ENCODE data around the gene TTYH1. TPM values are rescaled to one million over a fixed set of nuclear protein-coding genes. Genes with fewer than 3 reads are reported as not detected.

Gene TTYH1
- total RNA-seq, 1 experiment from 2014 or later = 2.9 TPM

DNA sequence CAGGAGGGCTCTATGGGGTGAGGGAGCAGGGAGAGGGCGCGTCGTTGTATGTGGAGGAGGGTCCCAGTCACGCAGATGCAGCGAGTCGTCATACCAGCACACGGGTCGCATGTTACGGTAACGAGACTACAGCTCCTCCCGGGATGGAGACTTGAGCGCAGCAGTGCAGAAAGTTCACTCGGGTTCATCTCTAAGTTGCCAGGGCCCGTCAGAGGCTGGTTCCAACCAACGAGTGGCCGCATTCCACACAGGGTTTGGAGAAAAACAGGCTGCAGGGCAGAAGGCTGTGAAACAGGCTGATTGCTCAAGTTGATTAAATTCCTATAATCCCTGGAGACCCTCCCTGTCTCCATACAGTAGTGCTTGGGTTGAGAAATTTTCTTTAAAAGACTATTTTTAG lies 21.9 kb upstream of the TTYH1 start:
- intact Hi-C loops (cut with micrococcal nuclease; ENCODE audit: unreplicated experiment) = no loop called here
- H3K36me3 Mint-ChIP-seq (ENCODE audit: insufficient read depth, unreplicated experiment) = no peaks in the 10 kb centered on the region
- peaks cover 17% of the 10 kb centered on the region for H3K27me3 Mint-ChIP-seq (ENCODE audit: unreplicated experiment)
- no TSS peak for BruUV-seq (replicated peaks)
- DNase-seq = no peak
- no peak for TF ChIP-seq CTCF (IDR thresholded peaks at IDR 0.05; ENCODE audit: unreplicated experiment)
- H3K4me3 Mint-ChIP-seq (ENCODE audit: low read depth, unreplicated experiment) = no peak overlapping the region
- H3K9me3 Mint-ChIP-seq (ENCODE audit: low read depth, unreplicated experiment) = no peaks in the 10 kb centered on the region
- peaks cover 15% of the 10 kb centered on the region for H3K4me1 Mint-ChIP-seq (ENCODE audit: low read depth, unreplicated experiment)
- CTCF ChIA-PET = interaction anchor here (0.7 kb wide), 1 partner anchor 90 kb away, joined by 3 read pairs; no protein-coding TSS in a partner anchor
- no peak overlapping the region for H3K27ac Mint-ChIP-seq (ENCODE audit: unreplicated experiment)

DNA sequence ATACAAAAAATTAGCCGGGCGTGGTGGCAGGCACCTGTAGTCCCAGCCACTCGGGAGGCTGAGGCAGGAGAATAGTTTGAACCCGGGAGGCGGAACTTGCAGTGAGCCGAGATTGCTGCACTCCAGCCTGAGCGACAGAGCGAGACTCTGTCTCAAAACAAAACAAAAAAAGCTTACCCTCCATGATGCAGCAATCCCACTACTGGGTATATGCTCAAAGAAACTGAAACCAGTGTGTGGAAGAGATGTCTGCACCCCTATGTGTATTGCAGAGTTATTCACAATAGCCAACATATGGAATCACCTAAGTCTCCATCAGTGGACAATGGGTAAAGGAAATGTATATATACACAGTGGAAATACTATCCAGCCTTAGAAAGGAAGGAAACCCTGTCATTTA lies 19.6 kb upstream of the TTYH1 start:
- H3K27ac Mint-ChIP-seq (ENCODE audit: unreplicated experiment) = no peak overlapping the region
- no peaks in the 10 kb centered on the region for H3K9me3 Mint-ChIP-seq (ENCODE audit: low read depth, unreplicated experiment)
- intact Hi-C loops (cut with micrococcal nuclease; ENCODE audit: unreplicated experiment) = no loop called here
- TF ChIP-seq CTCF (IDR thresholded peaks at IDR 0.05; ENCODE audit: unreplicated experiment) = no peak
- BruUV-seq (replicated peaks) = no TSS peak
- CTCF ChIA-PET = interaction anchor here (0.7 kb wide), 1 partner anchor 98 kb away, joined by 4 read pairs; no protein-coding TSS in a partner anchor
- peaks cover 14% of the 10 kb centered on the region for H3K27me3 Mint-ChIP-seq (ENCODE audit: unreplicated experiment)
- no peak overlapping the region for H3K4me3 Mint-ChIP-seq (ENCODE audit: low read depth, unreplicated experiment)
- DNase-seq = no peak
- H3K36me3 Mint-ChIP-seq (ENCODE audit: insufficient read depth, unreplicated experiment) = no peaks in the 10 kb centered on the region
- peaks cover 23% of the 10 kb centered on the region for H3K4me1 Mint-ChIP-seq (ENCODE audit: low read depth, unreplicated experiment)

GRCh38 chr19:54399189-54399588 lies 16.1 kb upstream of the TTYH1 start:
- CTCF ChIA-PET = interaction anchor here (0.5 to 2.4 kb wide), 4 partner anchors 11 to 63 kb away, joined by 3 to 11 read pairs (median 4); no protein-coding TSS in a partner anchor
- H3K9me3 Mint-ChIP-seq (ENCODE audit: low read depth, unreplicated experiment) = no peaks in the 10 kb centered on the region
- no peak overlapping the region for H3K27ac Mint-ChIP-seq (ENCODE audit: unreplicated experiment)
- no TSS peak for BruUV-seq (replicated peaks)
- DNase-seq = peak; percentile 75
- no peak for TF ChIP-seq CTCF (IDR thresholded peaks at IDR 0.05; ENCODE audit: unreplicated experiment)
- intact Hi-C loops (cut with micrococcal nuclease; ENCODE audit: unreplicated experiment) = no loop called here
- H3K4me3 Mint-ChIP-seq (ENCODE audit: low read depth, unreplicated experiment) = no peak overlapping the region
- H3K36me3 Mint-ChIP-seq (ENCODE audit: insufficient read depth, unreplicated experiment) = no peaks in the 10 kb centered on the region
- peaks cover 8% of the 10 kb centered on the region for H3K4me1 Mint-ChIP-seq (ENCODE audit: low read depth, unreplicated experiment)
- no peaks in the 10 kb centered on the region for H3K27me3 Mint-ChIP-seq (ENCODE audit: unreplicated experiment)

GRCh38 chr19:54400913-54401312 lies 14.4 kb upstream of the TTYH1 start:
- Mint-ChIP-seq H3K36me3 (ENCODE audit: insufficient read depth, unreplicated experiment) (no peaks in the 10 kb centered on the region), H3K27ac (ENCODE audit: unreplicated experiment) (no peak overlapping the region), H3K4me3 (ENCODE audit: low read depth, unreplicated experiment) (no peak overlapping the region), H3K9me3 (ENCODE audit: low read depth, unreplicated experiment) (no peaks in the 10 kb centered on the region), H3K4me1 (ENCODE audit: low read depth, unreplicated experiment) (peaks cover 8% of the 10 kb centered on the region), H3K27me3 (ENCODE audit: unreplicated experiment) (peaks cover 17% of the 10 kb centered on the region)
- BruUV-seq (replicated peaks) = no TSS peak
- intact Hi-C loops (cut with micrococcal nuclease; ENCODE audit: unreplicated experiment) = no loop called here
- no peak for DNase-seq
- no peak for TF ChIP-seq CTCF (IDR thresholded peaks at IDR 0.05; ENCODE audit: unreplicated experiment)
- CTCF ChIA-PET = interaction anchor here (2.4 kb wide), 1 partner anchor 19 kb away, joined by 11 read pairs; no protein-coding TSS in a partner anchor

Data from Calu3 (cell line).